HUDEP-2 (cell line): ENCODE data around the gene SYT1.
A peak's percentile ranks its signal among the peaks of the same experiment; 100 is the strongest.

Experiments used
- DNase-seq, 76 experiments: peaks; one replicate each; lab custom pipeline; 2025; ENCODE audit not compliant: unreplicated experiment in 76 of 76; lab: John Stamatoyannopoulos, UW

SYT1 gene

DNA sequence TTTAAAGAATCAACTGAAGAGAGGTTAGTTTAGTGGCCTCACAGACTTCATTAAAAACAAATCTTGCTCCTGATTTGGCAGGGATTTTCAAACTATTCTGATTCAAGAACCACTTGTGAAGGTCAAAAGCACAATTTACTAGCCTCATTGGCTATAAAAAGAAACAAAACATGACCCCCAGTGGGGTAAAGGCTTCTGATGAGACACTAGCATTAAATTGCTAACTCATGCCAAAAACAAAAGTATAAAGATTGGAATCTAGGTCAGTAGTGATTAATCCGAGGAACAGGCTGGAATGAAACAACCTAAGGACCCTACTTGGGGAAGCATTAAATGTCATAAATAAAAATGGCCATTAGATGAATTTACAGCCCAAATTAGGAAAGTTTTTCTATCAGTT lies 513.9 kb downstream of the SYT1 start:
- DNase-seq: no peak

DNA sequence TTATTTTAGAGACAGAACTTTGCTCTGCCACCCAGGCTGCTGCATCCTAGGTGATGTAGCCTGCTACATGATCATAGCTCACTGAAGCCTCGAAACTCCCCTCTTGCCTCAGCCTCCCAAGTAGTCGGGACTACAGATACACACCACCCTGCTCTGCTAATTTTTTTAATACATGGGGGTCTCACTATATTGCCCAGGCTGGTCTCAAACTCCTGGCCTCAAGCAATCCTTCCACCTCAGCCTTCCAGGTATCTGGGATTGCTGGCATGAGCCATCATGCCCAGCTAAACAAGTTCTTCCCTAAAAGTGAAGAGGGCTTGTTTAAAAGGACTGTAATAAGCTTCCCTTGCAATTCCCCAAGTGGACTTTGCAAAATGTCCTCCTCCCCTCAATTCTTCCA lies 515.8 kb downstream of the SYT1 start:
- DNase-seq: no peak

DNA sequence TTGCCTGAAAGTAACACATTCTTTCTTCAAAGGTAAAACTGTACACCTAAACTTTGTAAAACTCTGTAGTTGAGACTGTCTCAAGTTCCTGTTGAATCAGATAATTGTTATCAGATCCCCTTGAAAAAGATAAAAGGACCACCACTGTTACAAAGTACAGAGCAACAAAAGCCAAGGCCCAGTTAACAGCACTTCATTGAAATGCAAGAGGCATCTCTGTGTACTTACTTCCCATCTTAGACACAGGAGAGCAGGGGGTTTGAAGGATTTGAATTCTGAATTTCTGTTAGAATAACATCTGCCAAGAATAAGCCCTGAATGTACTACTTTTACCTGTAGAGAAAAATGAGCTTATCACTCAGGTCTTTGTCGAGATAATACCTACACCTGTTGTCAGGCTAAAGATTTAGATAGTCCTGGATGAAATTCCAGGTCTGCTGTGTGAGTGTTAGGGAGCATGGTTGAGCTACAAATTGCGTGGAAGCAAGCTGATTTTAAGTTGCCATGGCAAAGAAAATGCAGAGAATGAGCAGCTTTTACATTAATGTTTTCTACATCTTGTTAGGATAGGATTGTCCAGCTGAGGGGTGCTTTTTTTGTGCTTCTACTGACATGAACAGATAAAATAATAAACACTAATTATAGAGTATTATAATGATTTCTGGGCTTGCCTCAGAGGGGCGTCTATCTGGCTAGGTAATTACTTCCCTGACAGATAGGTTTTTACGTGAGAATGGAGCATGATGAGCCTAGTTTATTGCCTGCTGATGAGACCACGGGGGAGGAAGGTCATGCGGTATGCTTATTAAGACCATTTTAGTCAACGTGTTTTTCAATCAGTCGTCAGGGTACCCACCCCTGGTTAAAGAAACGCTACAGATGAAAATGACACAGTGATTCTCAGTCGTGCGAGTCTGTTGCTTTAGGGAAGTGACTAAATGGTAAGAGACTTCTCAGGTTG lies 517.0 kb downstream of the SYT1 start:
- no peak for DNase-seq

DNA sequence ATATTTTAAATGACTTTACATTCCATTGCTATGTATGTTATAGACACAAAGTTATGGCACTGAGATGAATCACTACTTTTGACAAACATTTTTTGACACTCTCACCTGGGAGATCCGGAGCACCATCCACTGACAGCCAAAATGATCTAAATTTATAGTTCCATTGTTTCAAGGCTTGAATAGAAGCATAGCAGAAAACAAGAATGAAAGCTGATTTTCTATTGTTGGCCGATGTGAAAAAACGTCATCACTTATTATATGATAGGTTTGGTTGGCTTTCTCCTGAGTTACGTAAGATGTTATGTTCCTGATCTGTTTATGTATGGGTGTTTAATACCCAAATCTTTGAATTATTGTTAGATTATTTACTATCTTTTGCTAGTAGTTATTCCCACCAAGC lies 520.0 kb downstream of the SYT1 start:
- no peak for DNase-seq

DNA sequence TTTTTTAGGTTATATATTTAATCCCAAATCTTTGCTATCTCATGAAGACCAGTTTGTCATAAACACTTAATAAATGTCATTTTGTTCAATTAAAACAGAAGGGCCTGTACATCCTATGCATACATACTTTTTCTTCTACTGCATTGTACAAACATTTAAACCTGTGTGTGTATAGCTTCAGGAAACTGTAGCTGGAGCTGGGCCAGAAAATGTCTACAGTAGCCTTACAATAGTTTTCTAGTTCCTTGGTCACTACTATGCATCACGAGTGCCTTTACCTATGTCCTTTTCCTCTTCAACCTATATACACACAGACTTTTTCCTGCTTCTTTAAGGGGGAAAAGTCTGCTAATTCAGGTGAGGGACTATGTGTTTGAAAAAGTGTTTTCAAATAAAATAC lies 523.4 kb downstream of the SYT1 start:
- DNase-seq: no peak

DNA sequence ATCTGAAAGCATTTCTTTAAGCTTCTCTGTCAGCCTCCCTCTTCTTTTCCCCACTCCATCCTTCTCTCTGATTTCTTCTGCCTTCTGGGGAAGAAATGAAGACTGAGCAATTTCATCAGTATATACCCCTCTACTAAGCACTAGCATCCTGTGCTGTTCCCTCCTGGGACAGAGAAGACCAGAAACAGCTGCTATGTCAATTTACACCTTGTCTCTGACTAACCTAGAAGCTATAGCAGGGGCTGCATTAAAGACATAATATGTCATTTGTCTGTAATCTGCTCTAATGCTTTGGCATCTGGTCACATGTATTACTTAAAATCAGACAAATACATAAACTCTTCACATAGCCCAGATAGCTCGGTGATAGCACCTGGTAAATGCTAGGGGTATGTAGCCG lies 529.3 kb downstream of the SYT1 start:
- no peak for DNase-seq

DNA sequence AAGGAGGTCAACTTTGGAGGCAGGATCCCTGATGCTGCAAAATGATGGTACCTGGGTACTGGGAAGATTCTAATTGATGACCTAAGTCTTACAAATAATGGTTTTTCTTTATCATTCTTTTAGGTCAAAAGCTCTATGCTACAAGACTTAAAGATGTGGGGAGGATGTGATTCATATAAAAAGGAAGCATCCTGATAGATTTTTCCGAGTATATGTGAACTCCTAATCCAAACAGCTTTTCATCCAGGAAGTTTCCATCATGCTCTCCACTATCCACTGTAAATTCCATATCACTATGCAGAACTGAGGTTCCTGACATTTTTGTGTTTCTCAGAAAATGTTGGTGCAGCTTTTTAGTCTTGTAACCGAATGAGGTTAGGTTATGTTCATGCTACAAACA lies 533.0 kb downstream of the SYT1 start:
- DNase-seq: no peak

DNA sequence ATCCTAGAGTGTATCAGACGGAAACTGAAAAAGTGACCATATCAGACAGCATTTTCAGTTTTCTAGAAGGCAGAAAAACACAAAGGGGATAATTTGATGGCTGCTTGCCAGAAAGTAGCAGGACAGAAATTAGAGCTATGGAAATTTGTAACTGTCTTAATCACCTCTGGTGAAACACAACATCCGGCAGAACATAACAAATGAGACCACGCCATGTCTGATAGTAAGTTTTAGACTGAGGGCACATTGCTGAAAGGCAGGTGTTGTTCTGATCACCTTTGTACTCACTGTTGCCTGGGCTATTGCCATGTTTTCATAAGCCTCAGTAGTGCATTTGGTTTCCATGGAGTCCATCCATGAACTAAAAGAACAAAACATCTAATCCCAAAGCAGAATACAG lies 535.9 kb downstream of the SYT1 start:
- DNase-seq: no peak

DNA sequence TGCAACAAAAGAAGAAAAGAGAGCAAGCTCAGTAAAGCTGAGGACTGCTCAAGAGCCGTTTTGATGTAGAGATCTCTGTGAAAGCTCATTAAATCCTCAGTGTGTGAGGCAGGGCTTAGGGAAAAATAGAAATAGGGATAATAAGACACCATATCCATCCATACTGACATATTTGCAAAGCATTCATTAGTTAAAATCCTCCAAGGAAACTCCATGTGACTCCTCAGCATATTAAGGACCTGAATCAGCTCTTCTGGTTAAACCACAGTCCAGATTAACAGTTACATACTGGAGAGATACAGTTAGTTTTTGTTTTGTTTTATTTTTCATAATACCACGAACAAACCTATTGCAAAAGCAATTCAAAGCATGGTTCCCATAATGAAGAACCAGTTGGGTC lies 538.0 kb downstream of the SYT1 start:
- DNase-seq: no peak

DNA sequence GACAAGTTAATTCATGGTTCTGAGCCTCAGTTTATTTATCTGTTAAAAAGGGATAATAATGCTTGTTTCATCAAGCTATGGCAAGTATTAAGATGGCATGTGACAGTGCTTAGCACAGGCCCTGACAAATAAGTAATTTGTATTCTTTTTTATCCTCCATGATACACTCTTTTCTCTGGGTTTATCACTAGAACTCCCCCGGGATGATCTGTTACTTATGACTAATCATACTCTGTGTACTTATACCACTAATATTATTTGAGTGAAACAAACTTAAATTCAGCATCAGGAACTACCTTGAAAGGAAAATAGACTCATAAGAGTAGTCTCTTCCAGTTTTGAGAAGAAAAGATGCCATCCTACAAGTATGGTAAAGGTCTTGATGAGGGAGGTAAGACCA lies 542.4 kb downstream of the SYT1 start:
- no peak for DNase-seq

DNA sequence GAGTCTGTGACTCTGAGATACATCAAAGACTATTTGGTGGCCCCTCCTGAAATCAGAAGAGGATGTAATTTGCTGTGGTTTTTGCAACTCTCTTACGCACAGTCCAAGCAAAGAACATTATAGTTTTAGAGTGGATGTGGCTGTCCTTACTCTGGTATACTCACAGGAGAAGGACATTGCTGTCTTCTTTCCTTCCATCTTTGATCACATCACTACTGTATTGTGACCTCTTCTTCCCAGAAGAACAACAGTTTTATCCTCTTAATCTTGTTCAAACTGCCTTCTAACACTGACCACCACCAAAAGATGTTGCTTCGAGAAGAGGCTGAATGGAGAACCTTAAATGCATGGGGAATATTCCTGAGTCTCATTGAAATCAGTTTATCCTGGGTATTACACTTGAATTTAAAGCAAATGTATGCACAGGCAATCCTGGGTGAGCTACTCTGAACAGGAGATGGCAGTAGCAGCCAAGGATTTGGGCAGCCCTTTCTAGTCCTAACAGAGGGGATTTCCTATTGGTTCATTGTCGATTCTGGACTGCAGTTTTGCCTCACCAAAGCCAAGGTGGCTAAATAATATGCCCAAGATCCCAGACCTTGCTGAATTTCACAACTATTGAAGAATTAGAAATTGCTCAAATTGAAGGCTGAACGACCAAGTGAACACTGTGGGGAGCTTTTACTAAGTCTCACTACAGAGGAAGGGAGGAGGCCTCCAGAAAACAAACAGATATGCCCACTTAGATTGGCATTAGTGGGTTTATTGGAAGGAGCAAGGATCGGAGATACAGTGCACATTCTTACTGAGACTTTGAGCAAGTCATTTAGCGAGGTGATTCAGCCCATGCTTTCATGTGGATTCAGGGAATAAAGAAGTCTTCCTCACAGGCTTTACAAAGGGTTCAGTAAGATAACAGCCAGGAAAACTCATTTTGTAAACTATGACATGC lies 543.4 kb downstream of the SYT1 start:
- peak in 12 of 76 experiments; percentile 0 to 31 (median 7) for DNase-seq

DNA sequence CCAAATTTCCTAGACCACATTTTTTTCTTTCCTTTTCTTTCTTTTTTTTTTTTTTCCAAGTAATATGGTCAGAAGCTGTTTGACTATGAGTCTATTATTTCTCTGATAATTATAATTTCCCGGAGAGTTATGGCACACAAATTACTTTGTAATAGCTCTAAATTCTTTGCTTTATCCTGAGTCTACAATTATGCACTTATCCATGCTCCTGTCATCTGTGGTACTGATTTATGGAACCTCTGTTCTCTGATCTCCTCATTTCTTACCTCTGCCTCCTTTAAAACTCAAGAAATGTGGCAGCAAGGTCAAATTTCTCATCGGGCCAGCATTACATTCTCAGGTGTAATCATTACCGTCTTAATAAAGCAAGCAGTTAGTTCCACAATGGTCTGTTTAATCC lies 544.1 kb downstream of the SYT1 start:
- DNase-seq: no peak

DNA sequence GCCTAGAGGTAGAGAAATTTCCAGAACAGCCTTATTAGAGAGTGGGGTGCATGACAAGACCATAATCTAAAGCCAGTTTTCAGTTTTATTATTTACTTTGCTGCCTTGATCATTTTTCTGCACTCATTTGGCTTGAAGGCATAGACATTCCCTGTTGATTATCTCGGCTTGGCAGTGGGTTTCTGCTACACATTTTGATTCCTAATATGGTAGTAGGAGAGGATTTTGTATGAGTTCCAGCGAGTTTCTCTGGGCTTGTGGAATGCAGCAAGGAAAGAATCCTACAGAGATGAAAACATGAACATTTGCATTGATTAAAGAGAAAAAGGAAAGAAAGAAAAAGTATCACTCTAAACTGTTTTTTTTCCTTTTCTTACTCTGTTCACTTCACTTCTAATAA lies 545.0 kb downstream of the SYT1 start:
- no peak for DNase-seq

DNA sequence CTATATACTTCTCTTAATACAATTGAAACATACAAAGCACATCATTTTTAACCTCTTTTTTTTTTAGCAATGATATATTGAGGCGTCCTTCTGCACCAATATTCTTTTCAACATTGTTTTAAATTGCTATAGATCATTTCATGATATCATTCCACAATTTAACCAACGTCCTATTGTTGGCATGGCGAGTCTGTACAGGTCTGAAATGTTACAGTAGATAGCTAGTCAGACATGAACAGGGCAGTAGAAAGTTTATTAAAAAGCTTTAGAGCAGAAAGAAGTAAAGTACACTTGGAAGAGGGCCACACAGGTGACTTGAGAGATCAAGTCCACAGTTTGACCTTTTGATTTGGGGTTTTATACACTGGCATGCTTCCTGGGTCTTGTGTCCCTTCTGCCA lies 547.2 kb downstream of the SYT1 start:
- DNase-seq: no peak

DNA sequence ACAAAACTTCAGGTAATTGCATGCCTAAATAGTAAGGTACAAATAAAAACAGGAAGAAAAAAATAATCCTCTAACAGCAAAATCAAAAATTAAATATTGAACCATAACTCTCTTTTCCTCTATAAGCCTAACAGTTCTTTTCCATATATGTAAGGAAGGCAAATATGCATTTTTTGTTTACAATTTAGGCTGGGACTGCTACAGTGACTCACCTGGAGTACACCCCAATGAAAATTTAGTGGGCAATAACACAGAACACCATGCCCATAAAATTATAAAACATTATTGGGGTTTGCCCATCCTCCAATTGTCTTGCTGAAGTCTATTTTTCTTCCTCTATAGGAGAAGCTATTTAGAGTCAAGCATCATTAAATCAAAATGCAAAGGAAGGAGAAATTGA lies 549.2 kb downstream of the SYT1 start:
- no peak for DNase-seq

DNA sequence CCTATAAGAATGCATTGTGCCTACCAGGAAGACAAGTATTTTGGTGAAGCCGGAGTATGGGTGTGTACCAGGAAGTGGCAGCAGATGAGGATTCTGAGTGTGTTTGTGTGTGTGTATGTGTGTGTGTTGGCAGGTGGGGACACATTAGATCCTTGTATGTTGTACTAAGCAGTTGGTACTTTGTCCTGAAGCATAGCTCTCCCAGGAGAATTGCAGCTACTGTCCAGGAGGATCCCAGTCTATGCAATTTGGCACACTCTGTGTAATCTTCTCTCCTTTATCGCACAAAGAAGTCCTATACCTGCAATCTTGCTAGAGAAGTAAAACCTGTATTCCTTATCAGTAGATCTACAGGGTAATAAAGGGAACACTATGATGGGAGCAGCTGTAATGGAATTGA lies 549.7 kb downstream of the SYT1 start:
- DNase-seq: no peak

DNA sequence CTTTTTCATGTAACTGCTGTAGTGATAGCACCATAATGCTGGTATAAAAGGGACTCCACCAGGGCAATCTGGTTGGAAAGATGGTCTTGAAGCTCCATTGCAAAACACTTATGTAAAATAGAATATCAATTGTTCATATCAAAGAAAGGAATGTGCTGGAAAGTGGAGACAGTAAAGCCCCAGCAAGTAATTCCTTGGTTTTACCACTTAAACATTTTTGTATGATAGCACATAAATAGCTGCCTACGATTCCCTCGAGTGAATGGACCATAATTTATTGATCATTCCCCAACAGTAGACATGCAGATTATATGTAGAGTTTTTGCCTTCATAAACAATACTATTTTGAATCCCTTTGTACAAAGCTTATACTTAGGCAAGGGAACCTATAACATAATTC lies 550.7 kb downstream of the SYT1 start:
- no peak for DNase-seq

DNA sequence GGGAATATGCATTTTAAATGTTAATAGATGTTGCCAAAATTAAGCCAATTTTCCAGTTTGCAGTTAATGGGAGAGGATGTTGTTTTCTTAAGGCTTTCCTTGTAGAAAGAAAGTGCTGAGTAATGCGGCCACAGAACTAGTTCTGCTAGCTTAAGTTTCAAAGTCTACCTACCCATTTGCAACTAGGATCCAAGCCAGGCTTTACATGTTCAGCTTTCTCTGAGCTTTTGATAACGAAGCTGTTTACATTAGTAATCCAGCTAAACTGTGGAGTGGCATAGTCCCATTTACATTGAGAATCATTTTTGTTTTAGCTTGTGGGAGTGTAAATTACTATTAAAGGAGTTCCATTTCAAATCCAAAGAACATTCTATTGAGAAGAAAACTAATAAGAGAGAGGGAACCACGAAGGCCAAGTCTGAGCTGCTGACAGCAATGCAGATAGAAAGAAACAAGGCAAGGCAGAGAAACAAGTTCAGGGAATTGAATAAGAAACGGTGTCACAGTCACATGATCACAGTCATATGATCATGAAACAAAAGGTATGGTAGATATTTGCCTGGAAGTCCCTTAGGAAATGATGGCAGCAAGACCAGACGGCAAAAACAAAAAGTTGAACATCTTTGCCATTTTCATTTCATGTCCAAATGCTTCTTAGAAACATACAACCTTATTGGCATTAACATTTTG lies 551.3 kb downstream of the SYT1 start:
- no peak for DNase-seq

DNA sequence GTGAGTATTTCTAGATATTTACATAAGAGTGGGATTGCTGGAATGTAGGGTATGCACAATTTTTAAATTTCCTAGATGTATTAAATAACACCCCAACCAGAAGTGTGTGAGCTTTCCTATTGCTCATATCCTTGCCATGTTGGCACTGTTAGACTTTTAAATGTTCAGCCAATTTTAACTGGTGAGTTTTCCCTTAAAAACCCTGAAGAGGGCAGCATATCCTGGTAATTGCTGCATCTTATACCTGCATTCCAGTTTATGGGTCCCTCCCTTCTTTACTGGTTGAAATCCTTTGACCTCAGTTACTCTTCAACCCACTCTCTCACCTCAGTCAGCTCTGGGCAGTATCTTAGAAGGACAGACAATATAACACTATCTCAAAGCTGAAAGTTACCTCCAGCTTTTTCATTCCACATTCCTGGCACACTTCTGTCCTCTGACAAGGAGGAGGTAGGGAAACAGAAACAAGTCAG lies 555.6 kb downstream of the SYT1 start:
- DNase-seq: peak in 2 of 76 experiments; percentile 1

DNA sequence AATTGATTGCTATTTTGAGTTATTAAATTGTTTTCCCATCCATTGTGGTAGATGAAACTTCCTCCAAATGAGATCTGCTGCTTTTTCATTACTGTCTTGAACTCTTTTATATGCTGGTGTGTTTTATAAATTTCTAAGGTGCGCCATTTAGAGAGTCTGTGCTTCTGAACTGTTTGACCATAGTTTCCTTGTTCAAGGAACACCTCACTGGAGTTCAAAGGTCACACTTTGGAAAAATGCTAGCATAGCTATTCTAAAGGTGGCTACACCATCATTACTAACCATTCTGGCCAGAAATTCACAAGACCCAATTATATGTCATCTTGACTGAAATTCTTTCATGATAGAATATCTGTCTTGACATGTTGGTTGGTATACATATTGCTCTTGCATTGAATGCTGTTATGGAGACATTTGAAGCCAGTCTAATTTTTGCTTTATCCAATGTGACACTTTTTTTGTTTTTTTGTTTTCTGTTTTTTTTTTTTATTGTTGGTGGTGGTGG lies 556.7 kb downstream of the SYT1 start:
- DNase-seq: no peak
